SK-N-MC (cell line): Measurements from ENCODE around the gene USP48.
"Not testable (repeated sequence)": the region's sequence is repeated elsewhere in the genome, so short reads cannot be mapped to it uniquely, and the experiment has no call there.

ENCODE experiments used
- DNase-seq: peaks from one replicate; pipeline ENCODE4 v3.0.0-alpha.2; 2011; ENCODE audit warnings: low read depth, low spot score
- H3K27ac ChIP-seq: fragments of 200-600 bp; sonication (generic); 2 replicates; pipeline ENCODE4 v1.5.1; 2016; ENCODE audit warnings: mixed run types
- H3K36me3 ChIP-seq: fragments of 200-600 bp; sonication (generic); 2 replicates; pipeline ENCODE4 v1.6.1; 2017; ENCODE audit warnings: antibody characterized with exemption, low read length, mixed read lengths; ENCODE audit not compliant: insufficient read depth
- H3K4me3 ChIP-seq: fragments of 200-600 bp; sonication (generic); 2 replicates; pipeline ENCODE4 v1.5.1; 2016
- H3K9ac ChIP-seq: fragments of 200-600 bp; sonication (generic); 2 replicates; pipeline ENCODE4 v1.8.0; 2017; ENCODE audit warnings: mixed run types, mixed read lengths; ENCODE audit not compliant: insufficient read length
- H3K9me3 ChIP-seq: fragments of 200-600 bp; sonication (generic); 2 replicates; pipeline ENCODE4 v1.6.1; 2017; ENCODE audit warnings: low read depth, mild to moderate bottlenecking, antibody characterized with exemption, low read length, moderate library complexity, mixed read lengths
- EZH2 ChIP-seq: fragments of 200-600 bp; sonication (generic); IDR thresholded peaks from one replicate; pipeline ENCODE4 v1.6.1; 2017; ENCODE audit warnings: antibody characterized with exemption
- FOXP2 ChIP-seq: optimal IDR thresholded peaks from 2 replicates; pipeline ENCODE3; 2011; ENCODE audit warnings: mild to moderate bottlenecking, moderate library complexity; ENCODE audit not compliant: insufficient read depth; ENCODE audit errors: extremely low read length, control extremely low read depth
- POLR2AphosphoS5 ChIP-seq: IDR thresholded peaks from 2 replicates; pipeline ENCODE4 v1.6.1; 2012; ENCODE audit warnings: mild to moderate bottlenecking, low read depth, low read length, borderline replicate concordance

Gene USP48

DNA sequence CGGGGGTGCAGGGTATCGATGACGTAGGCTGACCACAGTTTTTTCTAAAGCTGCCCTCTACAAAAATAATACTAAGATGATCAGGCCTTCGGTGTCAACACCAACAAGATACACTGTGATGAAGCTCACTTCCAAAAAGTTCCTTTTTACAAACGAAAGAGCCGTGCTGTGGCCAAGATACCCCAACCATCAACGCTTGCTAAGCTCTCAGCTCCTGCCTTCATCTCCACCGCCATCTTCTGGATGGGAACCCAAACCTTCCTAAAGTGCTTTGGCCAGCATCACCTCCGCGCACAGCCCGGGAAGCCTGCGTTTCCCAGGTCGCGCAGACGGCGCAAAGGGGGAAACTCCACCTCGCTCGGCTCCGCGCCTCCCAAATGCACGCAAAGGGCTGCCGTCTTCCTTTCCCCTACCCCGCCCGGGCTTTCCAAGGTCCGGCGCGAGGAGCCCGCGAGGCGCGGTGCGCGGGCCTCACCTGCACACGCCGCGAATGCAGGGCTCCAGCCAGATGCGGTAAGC is 541 bp downstream of the USP48 start:
- Histone ChIP-seq H3K4me3 (peak overlapping the region; percentile 100), H3K27ac (peak overlapping the region; percentile 53), H3K9ac (peak overlapping the region; percentile 100), H3K36me3 (no peaks in the 10 kb centered on the region), H3K9me3 (no peaks in the 10 kb centered on the region)
- no peak for DNase-seq
- TF ChIP-seq EZH2 (no peak), POLR2AphosphoS5 (no peak), FOXP2 (no peak)

DNA sequence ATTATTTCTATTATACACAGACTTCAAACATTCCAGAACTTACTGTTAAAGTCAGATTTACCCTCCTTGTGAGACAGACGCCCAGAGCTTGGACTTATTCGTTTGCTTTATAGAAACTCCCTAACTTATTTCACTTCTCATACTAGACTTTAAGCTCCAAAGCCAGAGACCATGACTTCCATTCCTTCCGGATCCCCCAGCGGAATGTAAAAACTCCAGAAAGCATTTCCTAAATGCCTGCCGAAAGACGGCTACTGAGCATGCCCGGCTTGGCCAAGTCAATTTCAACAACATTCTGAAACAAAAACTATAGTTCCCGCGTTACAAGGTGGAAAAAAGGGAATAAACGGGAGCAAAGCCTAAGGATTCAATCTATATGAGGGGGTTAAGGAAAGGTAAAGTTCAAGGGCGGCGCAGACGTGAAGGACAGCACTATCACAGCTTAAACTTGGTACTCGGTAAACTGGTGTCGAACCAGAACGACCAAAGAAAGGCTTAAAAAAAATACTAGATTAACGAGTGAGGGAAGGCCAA is 1.1 kb downstream of the USP48 start:
- H3K4me3 ChIP-seq: peak overlapping the region; percentile 100
- peak overlapping the region; percentile 53 for H3K27ac ChIP-seq
- no peaks in the 10 kb centered on the region for H3K36me3 ChIP-seq
- no peak for TF ChIP-seq FOXP2
- TF ChIP-seq POLR2AphosphoS5: no peak
- no peak for TF ChIP-seq EZH2
- no peaks in the 10 kb centered on the region for H3K9me3 ChIP-seq
- no peak for DNase-seq
- peak overlapping the region; percentile 100 for H3K9ac ChIP-seq

DNA sequence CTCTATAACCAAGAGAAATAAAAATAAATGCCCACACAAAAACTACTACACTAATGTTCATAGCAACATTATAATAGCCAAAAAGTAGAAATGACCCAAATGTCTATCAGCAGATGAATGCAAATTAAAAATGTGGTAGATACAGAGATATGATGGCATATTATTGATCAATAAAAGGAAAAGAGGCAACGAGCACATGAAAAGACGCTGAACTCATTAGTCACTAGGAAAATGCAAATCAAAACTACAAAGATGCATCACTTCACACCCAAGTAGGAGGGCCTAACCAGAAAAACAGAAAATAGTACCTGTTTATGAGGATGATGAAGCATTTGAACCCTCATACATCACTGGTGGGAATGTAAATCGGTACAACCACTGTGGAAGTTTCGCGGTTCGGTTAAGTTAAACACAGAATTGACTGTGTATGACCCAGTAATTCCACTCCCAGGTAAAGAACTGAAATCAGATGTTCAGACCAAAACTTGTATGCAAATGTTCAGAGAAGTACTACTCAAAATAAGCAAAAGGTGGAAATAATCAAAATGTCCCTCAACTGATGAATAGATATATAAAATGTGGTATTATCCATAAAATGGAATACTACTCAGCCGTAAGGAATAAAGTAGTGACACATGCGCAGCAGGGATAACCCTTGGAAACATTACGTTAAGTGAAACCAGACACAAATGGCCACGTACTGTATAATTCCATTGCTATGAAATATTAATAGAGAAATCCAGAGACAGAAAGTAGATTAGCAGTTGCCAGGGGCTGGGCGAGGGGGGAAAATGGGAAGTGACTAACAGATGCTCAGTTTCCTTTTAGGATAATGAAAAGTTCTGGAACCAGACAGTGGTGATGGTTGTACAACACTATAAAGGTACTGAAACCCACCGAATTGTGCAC is 3.1 kb downstream of the USP48 start:
- no peak overlapping the region for H3K4me3 ChIP-seq
- H3K36me3 ChIP-seq: no peaks in the 10 kb centered on the region
- H3K9me3 ChIP-seq: no peaks in the 10 kb centered on the region
- TF ChIP-seq POLR2AphosphoS5 (no peak), FOXP2 (no peak), EZH2 (no peak)
- no peak for DNase-seq
- H3K27ac ChIP-seq: no peak overlapping the region
- H3K9ac ChIP-seq: no peak overlapping the region

DNA sequence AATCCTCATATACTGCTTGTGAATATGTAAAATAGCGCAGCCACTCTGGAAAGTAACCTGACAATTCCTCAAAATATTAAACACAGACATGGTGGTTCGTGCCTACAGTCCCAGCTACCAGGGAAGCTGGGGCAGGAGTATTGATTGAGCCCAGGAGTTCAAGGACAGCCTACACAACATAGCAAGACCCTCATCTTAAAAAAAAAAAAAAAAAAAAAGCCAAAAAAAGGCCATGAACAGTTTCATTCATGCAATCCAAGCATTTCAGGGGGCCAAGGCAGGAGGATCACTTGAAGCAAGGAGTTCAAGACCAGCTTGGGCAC is 4.6 kb downstream of the USP48 start:
- no peak overlapping the region for H3K27ac ChIP-seq
- no peak overlapping the region for H3K9ac ChIP-seq
- H3K4me3 ChIP-seq: no peak overlapping the region
- H3K9me3 ChIP-seq: no peaks in the 10 kb centered on the region
- no peak for DNase-seq
- no peak for TF ChIP-seq FOXP2
- TF ChIP-seq EZH2: no peak
- TF ChIP-seq POLR2AphosphoS5: no peak
- no peaks in the 10 kb centered on the region for H3K36me3 ChIP-seq

DNA sequence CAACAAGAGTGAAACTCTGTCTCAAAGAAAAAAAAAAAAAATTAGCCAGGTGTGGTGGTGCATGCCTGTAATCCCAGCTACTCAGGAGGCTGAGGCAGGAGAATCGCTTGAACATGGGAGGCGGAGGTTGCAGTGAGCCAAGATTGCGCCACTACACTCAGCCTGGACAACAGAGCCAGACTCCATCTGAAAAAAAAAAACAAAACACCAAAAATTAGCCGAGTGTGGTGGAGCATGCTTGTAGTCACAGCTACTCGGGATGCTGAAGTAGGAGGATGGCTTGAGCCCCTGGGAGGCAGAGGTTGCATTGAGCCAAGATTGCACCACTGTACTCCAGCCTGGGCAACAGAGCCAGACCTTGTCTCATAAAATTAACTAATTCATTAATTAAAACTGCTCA is 6.0 kb downstream of the USP48 start:
- H3K4me3 ChIP-seq, H3K36me3 ChIP-seq, H3K27ac ChIP-seq, DNase-seq, H3K9ac ChIP-seq, H3K9me3 ChIP-seq: not testable (repeated sequence)

DNA sequence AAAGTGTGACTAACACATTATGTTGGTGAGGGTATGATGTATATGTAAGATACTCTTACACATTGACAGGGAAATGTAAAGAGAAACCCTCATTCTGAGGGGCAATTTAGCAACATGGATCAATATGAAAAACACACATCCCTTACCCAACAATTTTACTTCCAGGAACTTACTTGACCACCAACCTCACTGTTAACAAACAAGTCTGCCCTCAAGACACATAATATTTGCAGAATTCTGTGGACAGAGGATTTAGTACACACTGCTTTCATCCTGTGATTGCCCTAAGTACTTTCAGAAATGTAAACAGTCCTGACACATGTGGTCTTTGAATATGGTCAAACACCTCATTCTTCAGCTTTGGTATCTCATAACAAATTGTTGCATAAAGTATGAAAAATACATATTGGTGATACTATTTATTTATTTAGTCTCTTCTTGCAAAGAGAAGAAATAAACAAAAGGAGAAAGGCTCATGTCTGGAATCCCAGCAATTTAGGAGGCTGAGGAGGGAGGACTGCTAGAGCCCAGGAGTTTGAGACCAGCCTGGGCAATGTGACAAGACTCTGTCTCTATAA is 6.9 kb downstream of the USP48 start:
- Histone ChIP-seq H3K36me3 (no peaks in the 10 kb centered on the region), H3K9me3 (no peaks in the 10 kb centered on the region), H3K4me3 (no peak overlapping the region), H3K27ac (no peak overlapping the region), H3K9ac (no peak overlapping the region)
- DNase-seq: no peak
- no peak for TF ChIP-seq POLR2AphosphoS5
- TF ChIP-seq FOXP2: no peak
- TF ChIP-seq EZH2: no peak

DNA sequence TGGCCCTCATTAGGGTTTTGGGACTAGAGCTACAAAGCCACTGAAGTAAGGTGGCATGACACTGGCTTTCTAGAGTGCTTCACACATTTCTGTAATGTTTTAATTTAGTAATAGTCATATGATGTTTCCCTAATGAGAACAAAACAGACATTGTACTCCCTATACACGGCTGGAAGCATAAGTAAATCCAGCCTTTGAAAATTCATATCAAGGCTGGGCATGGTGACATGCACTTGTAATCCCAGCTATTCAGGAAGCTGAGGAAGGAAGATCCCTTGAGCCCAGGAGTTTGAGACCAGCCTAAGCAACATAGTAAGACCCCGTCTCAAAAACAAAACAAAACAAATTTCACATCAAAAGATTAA is 7.4 kb downstream of the USP48 start:
- no peak for TF ChIP-seq POLR2AphosphoS5
- TF ChIP-seq EZH2: no peak
- no peak for TF ChIP-seq FOXP2
- Histone ChIP-seq H3K27ac (no peak overlapping the region), H3K9ac (no peak overlapping the region)

DNA sequence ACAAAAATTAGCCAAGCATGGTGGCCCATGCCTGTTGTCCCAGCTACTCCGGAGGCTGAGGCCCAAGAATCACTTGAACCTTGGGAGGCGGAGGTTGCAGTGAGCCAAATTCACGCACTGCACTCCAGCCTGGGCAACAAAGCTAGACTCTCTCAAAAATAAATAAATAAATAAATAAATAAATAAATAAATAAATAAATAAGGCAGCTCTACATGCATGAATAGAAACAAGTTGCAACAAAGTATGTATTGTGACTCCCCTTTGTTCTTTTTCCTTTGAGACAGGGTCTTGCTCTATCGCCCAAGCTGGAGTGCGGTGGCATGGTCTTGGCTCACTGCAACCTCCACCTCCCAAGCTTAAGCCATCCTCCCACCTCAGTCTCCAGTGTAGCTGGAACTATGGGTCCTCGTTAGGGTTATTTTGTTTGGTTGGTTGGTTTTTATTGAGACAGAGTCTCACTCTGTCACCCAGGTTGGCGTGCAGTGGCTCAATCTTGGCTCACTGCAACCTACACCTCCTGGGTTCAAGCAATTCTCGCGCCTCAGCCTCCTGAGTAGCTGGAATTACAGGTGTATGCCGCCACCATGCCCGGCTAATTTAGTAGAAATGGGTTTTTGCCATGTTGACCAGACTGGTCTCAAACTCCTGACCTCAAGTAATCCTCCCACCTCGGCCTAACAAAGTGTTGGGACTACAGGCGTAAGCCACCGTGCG is 8.0 kb downstream of the USP48 start:
- Histone ChIP-seq H3K27ac (no peak overlapping the region), H3K9ac (no peak overlapping the region), H3K9me3 (no peaks in the 10 kb centered on the region), H3K36me3 (no peaks in the 10 kb centered on the region), H3K4me3 (no peak overlapping the region)
- TF ChIP-seq POLR2AphosphoS5 (no peak), EZH2 (no peak), FOXP2 (no peak)
- DNase-seq: no peak

More for the DNA sequence above, 7.4 kb downstream of the USP48 start:
- Histone ChIP-seq H3K36me3 (no peaks in the 10 kb centered on the region), H3K4me3 (no peak overlapping the region), H3K9me3 (no peaks in the 10 kb centered on the region)
- no peak for DNase-seq
